ENCODE measurements around the gene UPF2.
"Not testable (repeated sequence)": the region's sequence is repeated elsewhere in the genome, so short reads cannot be mapped to it uniquely, and the experiment has no call there.

UPF2 gene

DNA sequence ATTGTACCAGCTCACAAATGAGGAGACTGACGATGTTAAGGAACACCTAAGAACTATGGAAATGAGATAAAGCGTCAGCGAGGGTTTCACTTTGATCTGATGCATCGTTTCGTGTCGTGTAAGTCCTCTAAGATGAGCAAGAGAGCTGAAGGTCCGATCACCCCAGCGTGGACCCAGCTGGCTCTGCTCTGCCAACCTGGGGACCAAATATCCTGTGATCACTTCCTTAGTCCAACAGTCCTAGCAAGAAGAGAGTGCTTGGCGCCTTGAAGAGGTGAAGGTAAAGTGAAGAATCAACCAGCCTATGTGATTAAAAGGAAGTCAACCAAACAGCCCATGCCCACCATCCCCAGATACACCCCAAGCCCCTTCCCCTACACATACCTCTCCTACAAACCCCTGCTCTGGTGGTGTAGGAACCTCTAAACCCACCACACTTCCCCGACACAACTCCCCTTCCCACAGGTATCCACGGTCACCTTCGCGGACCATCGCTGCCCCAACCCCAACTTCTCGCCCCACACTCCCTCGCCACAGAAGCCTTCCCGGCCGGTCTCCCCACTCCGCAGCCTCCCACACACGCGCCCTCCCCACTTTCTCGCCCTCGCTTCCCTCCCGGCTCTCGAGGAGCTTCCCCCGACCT, 722 bp downstream of the UPF2 start:
- DNase-seq, result peak; percentile 15 to 34

DNA sequence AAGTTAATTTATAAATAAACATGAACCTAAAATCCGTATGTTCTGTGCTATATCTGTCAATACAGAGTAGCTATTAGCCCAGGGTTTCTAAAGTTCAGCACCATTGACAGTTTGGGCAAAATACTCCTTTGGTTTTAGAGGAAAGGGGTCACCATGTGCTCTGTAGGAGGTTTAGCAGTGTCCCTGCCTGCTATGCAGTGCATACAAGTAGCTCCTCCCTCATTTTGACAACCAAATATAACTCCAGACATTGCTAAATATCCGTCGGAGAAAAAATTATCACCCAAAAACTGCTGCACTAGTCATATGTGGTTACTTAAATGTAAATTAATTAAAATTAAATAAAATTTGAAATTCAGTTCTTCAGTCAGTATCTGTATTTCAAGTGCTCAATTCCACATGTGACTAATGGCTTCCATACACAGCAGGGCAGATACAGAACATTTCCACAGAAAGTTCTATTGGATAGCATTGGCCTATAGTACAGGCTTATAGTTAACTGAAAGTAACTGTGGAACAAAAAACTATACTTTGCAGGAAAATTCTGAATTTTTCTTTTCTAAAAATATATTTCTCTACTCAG, 6.4 kb downstream of the UPF2 start:
- no peak for DNase-seq

- no peak for DNase-seq
Observed at GRCh38 chr10:12031404-12031803, 11.2 kb downstream of the UPF2 start.

- DNase-seq, result no peak
Observed at GRCh38 chr10:12027539-12027938, 15.1 kb downstream of the UPF2 start.

GRCh38 chr10:12025591-12025990, 17.0 kb downstream of the UPF2 start:
- DNase-seq, result no peak

GRCh38 chr10:12022580-12023257, 19.9 kb downstream of the UPF2 start:
- no peak for DNase-seq

DNA sequence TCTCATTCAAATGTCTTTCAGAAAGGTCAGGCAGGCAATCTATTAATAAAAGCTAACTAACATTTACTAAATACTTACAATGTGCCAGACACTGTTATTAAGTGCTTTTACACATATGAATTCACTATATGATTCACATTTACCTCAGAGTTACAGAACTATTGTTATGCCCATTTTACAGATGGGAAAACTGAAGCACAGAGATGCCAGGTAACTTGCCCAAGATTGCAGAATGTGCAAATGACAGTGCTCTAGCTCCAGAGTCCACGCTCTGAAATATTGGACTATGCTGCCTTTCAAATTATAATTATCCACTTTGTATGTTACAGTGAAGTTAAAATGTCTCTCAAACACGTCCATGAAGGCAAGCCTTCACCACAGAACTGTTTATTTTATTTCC, 22.0 kb downstream of the UPF2 start:
- no peak for DNase-seq

DNA sequence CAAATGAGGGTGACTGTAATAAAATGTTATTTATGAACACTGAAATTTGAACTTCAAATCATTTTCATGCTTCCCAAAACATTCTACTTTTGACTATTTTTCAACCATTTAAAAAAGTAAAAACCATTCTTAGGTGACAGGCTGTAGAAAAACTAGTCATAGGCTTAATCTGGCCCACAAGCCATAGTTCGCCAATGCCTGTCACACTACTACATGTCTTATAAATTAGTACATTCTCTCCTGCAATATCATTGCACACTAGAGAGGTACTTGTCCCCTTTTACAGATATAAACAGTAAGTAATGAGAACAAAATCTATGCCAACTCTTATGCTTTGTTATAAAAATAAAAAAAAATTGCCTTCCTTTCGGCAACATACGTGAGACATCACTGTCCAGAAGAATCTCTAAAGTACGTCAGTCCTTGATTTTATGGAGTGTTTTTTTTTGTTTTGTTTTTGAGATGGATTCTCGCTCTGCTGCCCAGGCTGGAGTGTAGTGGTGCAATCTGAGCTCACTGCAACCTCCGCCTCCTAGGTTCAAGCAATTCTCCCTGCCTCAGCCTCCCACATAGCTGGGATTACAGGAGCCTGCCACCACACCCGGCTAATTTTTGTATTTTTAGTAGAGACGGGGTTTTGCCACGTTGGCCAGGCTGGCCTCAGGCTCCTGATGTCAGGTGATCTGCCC, 23.2 kb downstream of the UPF2 start:
- no peak for DNase-seq

GRCh38 chr10:12018438-12019282, 23.9 kb downstream of the UPF2 start:
- no peak for DNase-seq

DNA sequence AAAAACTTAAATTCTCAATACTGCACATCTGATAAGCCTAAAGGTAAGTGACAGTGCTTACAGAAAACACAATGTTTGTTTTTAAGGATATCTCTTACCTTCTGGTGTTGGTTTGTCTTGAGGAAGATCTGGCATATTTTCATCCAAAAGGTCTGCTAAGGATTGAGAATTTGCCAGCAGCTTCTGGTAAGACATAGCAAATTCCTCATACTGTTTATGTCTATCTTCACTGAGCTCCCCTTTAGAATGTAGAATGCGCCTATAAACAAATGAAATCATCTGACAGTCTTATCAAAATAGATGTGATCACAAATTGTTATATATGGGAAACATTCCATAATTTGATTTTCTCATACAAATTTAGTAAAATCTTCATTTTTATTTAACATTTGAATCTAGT, 28.7 kb downstream of the UPF2 start:
- no peak for DNase-seq

GRCh38 chr10:12013391-12013790, 29.2 kb downstream of the UPF2 start:
- not testable (repeated sequence) for DNase-seq

DNA sequence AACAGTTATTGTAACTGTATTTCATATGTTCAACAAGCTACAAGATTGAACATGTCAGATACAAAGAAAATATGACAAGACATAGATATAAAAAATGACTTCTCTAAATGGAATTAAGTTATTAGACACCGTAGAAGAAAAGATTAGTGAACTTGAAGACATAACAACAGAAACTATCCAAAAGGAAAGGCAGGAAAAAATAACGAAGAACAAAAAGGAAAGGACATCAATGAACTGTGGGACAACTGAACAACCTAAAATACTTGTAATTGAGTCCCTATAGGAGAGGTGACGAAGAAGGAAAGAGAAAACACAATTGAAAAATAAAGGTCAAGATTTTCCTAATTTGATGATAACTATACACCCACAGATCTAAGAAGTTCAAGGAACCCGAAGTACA, 32.3 kb downstream of the UPF2 start:
- DNase-seq, result no peak

DNA sequence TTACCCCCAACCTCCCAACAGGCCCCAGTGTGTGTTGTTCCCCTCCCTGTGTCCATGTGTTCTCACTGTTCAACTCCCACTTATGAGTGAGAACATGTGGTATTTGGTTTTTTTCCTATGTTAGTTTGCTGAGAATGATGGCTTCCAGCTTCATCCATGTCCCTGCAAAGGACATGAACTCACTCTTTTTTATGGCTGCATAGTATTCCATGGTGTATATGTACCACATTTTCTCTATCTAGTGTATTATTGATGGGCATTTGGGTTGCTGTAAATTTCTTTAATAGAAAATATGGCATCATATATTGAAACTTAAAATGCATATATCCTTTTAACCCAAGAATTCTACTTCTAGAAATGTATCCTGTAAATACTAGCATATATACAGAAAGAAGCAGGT, 33.8 kb downstream of the UPF2 start:
- DNase-seq, result not testable (repeated sequence)

GRCh38 chr10:12006671-12007070, 35.9 kb downstream of the UPF2 start:
- no peak for DNase-seq

GRCh38 chr10:11993834-11994468, 48.7 kb downstream of the UPF2 start:
- DNase-seq, result peak; percentile 7 to 12

DNA sequence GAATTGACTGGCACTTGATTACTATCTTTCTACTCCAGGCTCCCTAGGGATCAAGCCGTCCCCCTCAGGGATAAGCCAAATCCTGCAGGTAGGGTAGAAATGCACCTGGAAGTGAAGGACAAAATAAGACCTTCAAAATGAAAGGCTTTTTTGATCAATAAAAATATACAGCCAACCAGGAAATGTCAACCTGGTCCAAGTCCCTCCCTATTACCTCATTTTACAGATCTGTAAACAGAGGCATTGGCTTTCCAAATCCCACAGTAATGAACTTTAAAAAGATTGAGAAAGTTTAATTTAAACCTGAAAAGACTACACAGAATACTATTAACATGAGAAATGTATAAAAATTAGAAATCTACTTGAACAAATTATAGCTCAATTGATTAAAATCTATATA, 53.7 kb downstream of the UPF2 start:
- no peak for DNase-seq

- peak; percentile 46 to 78 for DNase-seq
Observed at GRCh38 chr10:11986593-11987216, 55.9 kb downstream of the UPF2 start.

DNA sequence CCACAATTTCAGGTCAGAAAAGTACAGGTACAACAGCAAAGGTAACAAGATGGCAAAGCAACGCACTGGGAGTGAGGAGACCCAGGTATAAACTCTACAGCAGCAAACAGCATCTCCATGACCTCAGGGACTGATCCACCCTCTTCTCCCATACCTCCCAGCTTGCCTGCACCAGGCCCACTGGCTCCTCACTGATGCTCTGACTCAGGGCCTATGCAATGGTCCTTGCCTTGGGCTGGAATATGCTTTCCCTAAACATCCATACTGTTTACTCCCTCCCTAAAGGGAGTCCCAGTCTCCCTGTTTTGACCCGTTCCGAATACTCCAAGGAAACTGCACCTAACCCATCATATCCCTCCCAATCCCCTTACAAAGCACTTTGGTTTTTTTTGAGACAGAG, 60.4 kb downstream of the UPF2 start:
- DNase-seq, result no peak

DNA sequence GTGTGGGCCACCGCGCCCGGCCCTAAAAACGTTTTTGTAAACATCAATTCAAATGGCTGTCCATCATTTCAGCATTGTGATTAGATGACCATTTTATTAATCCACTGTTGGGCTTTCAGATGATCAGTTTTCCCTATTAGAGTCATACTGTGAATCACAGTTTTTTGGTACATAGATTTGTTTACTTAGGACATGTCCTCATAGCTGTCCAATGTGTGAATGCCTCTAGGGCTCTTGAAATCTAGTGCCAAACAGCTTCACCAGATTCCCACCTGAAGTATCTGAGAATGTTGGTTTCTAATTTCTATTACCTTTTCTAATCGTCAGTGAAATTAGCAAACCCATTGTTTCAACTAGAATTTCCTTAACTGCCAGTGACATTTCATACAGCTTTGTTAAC, 66.8 kb downstream of the UPF2 start:
- DNase-seq, result no peak

GRCh38 chr10:11972523-11972922, 70.1 kb downstream of the UPF2 start:
- not testable (repeated sequence) for DNase-seq

GRCh38 chr10:11962176-11962575, 80.4 kb downstream of the UPF2 start:
- no peak for DNase-seq

DNA sequence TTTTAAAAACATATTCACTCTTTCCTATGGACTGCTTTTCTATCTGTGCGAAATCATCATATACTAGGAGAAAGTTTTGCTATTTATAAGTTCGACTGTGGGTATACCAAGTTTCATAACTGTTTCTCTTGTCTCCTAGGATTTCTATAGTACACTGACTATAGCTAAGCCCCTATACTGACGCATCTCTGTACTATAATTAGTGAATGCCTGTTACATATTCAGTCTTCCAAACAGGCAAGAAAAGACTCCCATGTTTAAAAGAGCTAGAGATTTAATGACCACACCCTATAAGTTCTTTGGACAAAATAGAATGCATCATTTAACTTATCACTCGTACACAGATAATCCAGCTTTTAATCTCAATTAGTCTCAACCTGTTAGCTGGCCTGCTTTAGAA, 80.8 kb downstream of the UPF2 start:
- no peak for DNase-seq

All from inflammatory macrophage treated with lipopolysaccharide for 1 hour (primary cell).